Smooth muscle cell (in vitro differentiated cells): Measurements from ENCODE around the gene EGFR. TPM values are rescaled to one million over a fixed set of nuclear protein-coding genes. Genes with fewer than 3 reads are reported as not detected.

ENCODE experiments used
- DNase-seq: peaks from one replicate; lab custom pipeline; 2025; ENCODE audit not compliant: unreplicated experiment; lab: John Stamatoyannopoulos, UW
- H2AFZ ChIP-seq: fragments of 200-600 bp; sonication (generic); 2 replicates; pipeline ENCODE4 v1.6.0; 2016; ENCODE audit warnings: antibody characterized with exemption, low read depth, mild to moderate bottlenecking
- H3F3A ChIP-seq: fragments of 200-600 bp; sonication (generic); 2 replicates; pipeline ENCODE4 v1.6.0; 2017; ENCODE audit warnings: antibody characterized with exemption, low read depth
- H3K27ac ChIP-seq: fragments of 200-600 bp; sonication (generic); 2 replicates; pipeline ENCODE4 v1.5.1; 2016; ENCODE audit warnings: low read depth, mild to moderate bottlenecking
- H3K27me3 ChIP-seq: fragments of 200-600 bp; sonication (generic); 2 replicates; pipeline ENCODE4 v1.6.1; 2016; ENCODE audit warnings: low read depth, mild to moderate bottlenecking
- H3K36me3 ChIP-seq: fragments of 200-600 bp; sonication (generic); 2 replicates; pipeline ENCODE4 v1.5.1; 2016; ENCODE audit warnings: low read depth
- H3K4me1 ChIP-seq: fragments of 200-600 bp; sonication (generic); 2 replicates; pipeline ENCODE4 v1.5.1; 2016; ENCODE audit warnings: low read depth
- H3K4me2 ChIP-seq: fragments of 200-600 bp; sonication (generic); 2 replicates; pipeline ENCODE4 v1.6.0; 2016; ENCODE audit warnings: mild to moderate bottlenecking
- H3K4me3 ChIP-seq: fragments of 200-600 bp; sonication (generic); 2 replicates; pipeline ENCODE4 v1.5.1; 2016; ENCODE audit warnings: mild to moderate bottlenecking
- H3K79me2 ChIP-seq: fragments of 200-600 bp; sonication (generic); 2 replicates; pipeline ENCODE4 v1.6.0; 2016; ENCODE audit warnings: low read depth, mild to moderate bottlenecking
- H3K9ac ChIP-seq: fragments of 200-600 bp; sonication (generic); 2 replicates; pipeline ENCODE4 v1.6.0; 2016; ENCODE audit warnings: low read depth
- H3K9me3 ChIP-seq: fragments of 200-600 bp; sonication (generic); replicated peaks from 2 replicates; pipeline ENCODE4 v1.5.1; 2016; ENCODE audit warnings: low read depth
- H4K20me1 ChIP-seq: fragments of 200-600 bp; sonication (generic); 2 replicates; pipeline ENCODE4 v1.6.0; 2016; ENCODE audit warnings: low read depth
- CTCF ChIP-seq: fragments of 200-600 bp; sonication (generic); IDR thresholded peaks from 2 replicates; pipeline ENCODE4 v1.5.1; 2017; ENCODE audit warnings: borderline replicate concordance, mild to moderate bottlenecking, antibody characterized with exemption; ENCODE audit not compliant: insufficient read depth, poor library complexity, severe bottlenecking
- WGBS: methylation state at CpG from one replicate; pipeline ENCODE4 v1.1.7; 2016; ENCODE audit warnings: low lambda C conversion rate; 5-methylcytosine and 5-hydroxymethylcytosine counted together
- polyA plus RNA-seq: library from polyadenylated mRNA; unstranded; fragments of >200 nt; fragmentation: Nextera tagmentation; extraction: Ambion mirVana; gene quantifications from 2 replicates; pipeline ENCODE4 v1.2.1, GENCODE V29; 2016
- total RNA-seq: library from RNA; depleted of rRNA; stranded (reverse); fragments of >200 nt; gene quantifications from 2 replicates; pipeline ENCODE4 v1.2.3, GENCODE V29; 2014

The EGFR gene
- total and polyA plus RNA-seq, 2 experiments from 2014 or later, result 9.0 to 31.1 TPM

- H3K9ac ChIP-seq, result peak overlapping the region; percentile 3
- H3K4me2 ChIP-seq, result no peak overlapping the region
- H3K9me3 ChIP-seq, result no peaks in the 10 kb centered on the region
- H3K27ac ChIP-seq, result peak overlapping the region; percentile 61
- H3K4me1 ChIP-seq, result no peaks in the 10 kb centered on the region
- H3F3A ChIP-seq, result peaks cover 3% of the 10 kb centered on the region
- H4K20me1 ChIP-seq, result no peaks in the 10 kb centered on the region
- TF ChIP-seq CTCF, result no peak
- no peak for DNase-seq
- H3K27me3 ChIP-seq, result no peaks in the 10 kb centered on the region
- H3K4me3 ChIP-seq, result no peak overlapping the region
- no peaks in the 10 kb centered on the region for H3K79me2 ChIP-seq
- WGBS, result 94% methylated on average over 8 of the region's 8 CpGs
- H2AFZ ChIP-seq, result no peak overlapping the region
- peaks cover 4% of the 10 kb centered on the region for H3K36me3 ChIP-seq
These were observed 159.6 kb downstream of the EGFR start for GRCh38 chr7:55178292-55178862.

- Histone ChIP-seq H3F3A (peaks cover 3% of the 10 kb centered on the region), H2AFZ (no peak overlapping the region), H3K9me3 (no peaks in the 10 kb centered on the region), H3K4me2 (no peak overlapping the region), H4K20me1 (no peaks in the 10 kb centered on the region), H3K9ac (no peak overlapping the region), H3K4me3 (no peak overlapping the region), H3K27me3 (no peaks in the 10 kb centered on the region), H3K27ac (no peak overlapping the region), H3K79me2 (no peaks in the 10 kb centered on the region), H3K36me3 (no peaks in the 10 kb centered on the region), H3K4me1 (no peaks in the 10 kb centered on the region)
- WGBS, result 87% methylated on average over 18 of the region's 18 CpGs
- TF ChIP-seq CTCF, result no peak
- DNase-seq, result no peak
These were observed 160.3 kb downstream of the EGFR start for GRCh38 chr7:55178863-55179773.

- H3K27ac ChIP-seq, result no peak overlapping the region
- no peak for TF ChIP-seq CTCF
- WGBS, result 72% methylated on average over 5 of the region's 5 CpGs
These were observed 161.3 kb downstream of the EGFR start for GRCh38 chr7:55179931-55180682.

More at GRCh38 chr7:55179931-55180682, 161.3 kb downstream of the EGFR start:
- no peak overlapping the region for H2AFZ ChIP-seq
- no peaks in the 10 kb centered on the region for H4K20me1 ChIP-seq
- H3K9ac ChIP-seq, result no peak overlapping the region
- H3K4me1 ChIP-seq, result no peaks in the 10 kb centered on the region
- H3K79me2 ChIP-seq, result no peaks in the 10 kb centered on the region
- no peaks in the 10 kb centered on the region for H3K36me3 ChIP-seq
- no peak for DNase-seq
- no peaks in the 10 kb centered on the region for H3K9me3 ChIP-seq
- no peaks in the 10 kb centered on the region for H3K27me3 ChIP-seq
- peaks cover 3% of the 10 kb centered on the region for H3F3A ChIP-seq
- H3K4me2 ChIP-seq, result peak overlapping the region; percentile 19
- no peak overlapping the region for H3K4me3 ChIP-seq
